ENCODE measurements around the gene TMEM232.

TMEM232 gene

GRCh38 chr5:110475529-110475928, 250.9 kb downstream of the TMEM232 start:
- no peak for DNase-seq (ENCODE audit: extremely low read depth, low read depth)
- no peak overlapping the region for H3K4me3 ChIP-seq (replicated peaks; ENCODE audit: low read depth, low read length)
- TF ChIP-seq CTCF (IDR thresholded peaks at IDR 0.05; ENCODE audit: low read depth, low read length, missing control alignments): no peak

- DNase-seq (ENCODE audit: extremely low read depth, low read depth): no peak
- no peak overlapping the region for H3K4me3 ChIP-seq (replicated peaks; ENCODE audit: low read depth, low read length)
- TF ChIP-seq CTCF (IDR thresholded peaks at IDR 0.05; ENCODE audit: low read depth, low read length, missing control alignments): no peak
These were observed 257.0 kb downstream of the TMEM232 start for GRCh38 chr5:110469486-110469885.

- no peak for TF ChIP-seq CTCF (IDR thresholded peaks at IDR 0.05; ENCODE audit: low read depth, low read length, missing control alignments)
- no peak overlapping the region for H3K4me3 ChIP-seq (replicated peaks; ENCODE audit: low read depth, low read length)
- no peak for DNase-seq (ENCODE audit: extremely low read depth, low read depth)
These were observed 263.4 kb downstream of the TMEM232 start for GRCh38 chr5:110463106-110463505.

GRCh38 chr5:110460837-110461236, 265.6 kb downstream of the TMEM232 start:
- H3K4me3 ChIP-seq (replicated peaks; ENCODE audit: low read depth, low read length): no peak overlapping the region
- TF ChIP-seq CTCF (IDR thresholded peaks at IDR 0.05; ENCODE audit: low read depth, low read length, missing control alignments): no peak
- no peak for DNase-seq (ENCODE audit: extremely low read depth, low read depth)

- no peak overlapping the region for H3K4me3 ChIP-seq (replicated peaks; ENCODE audit: low read depth, low read length)
- TF ChIP-seq CTCF (IDR thresholded peaks at IDR 0.05; ENCODE audit: low read depth, low read length, missing control alignments): no peak
- DNase-seq (ENCODE audit: extremely low read depth, low read depth): no peak
These were observed 268.2 kb downstream of the TMEM232 start for GRCh38 chr5:110458313-110458712.

GRCh38 chr5:110442856-110443255, 283.6 kb downstream of the TMEM232 start:
- TF ChIP-seq CTCF (IDR thresholded peaks at IDR 0.05; ENCODE audit: low read depth, low read length, missing control alignments): no peak
- H3K4me3 ChIP-seq (replicated peaks; ENCODE audit: low read depth, low read length): no peak overlapping the region
- DNase-seq (ENCODE audit: extremely low read depth, low read depth): no peak

- TF ChIP-seq CTCF (IDR thresholded peaks at IDR 0.05; ENCODE audit: low read depth, low read length, missing control alignments): peak; percentile 23
- no peak overlapping the region for H3K4me3 ChIP-seq (replicated peaks; ENCODE audit: low read depth, low read length)
- DNase-seq (ENCODE audit: extremely low read depth, low read depth): no peak
These were observed 285.4 kb downstream of the TMEM232 start for GRCh38 chr5:110441035-110441434.
